Endothelial cell (in vitro differentiated cells): ENCODE data around the gene MARK3. TPM values are rescaled to one million over a fixed set of nuclear protein-coding genes. Genes with fewer than 3 reads are reported as not detected.

ENCODE experiments used
- DNase-seq: peaks from one replicate; pipeline ENCODE4 v3.0.0; 2021; ENCODE audit warnings: low spot score
- H3K27ac Mint-ChIP-seq: one replicate; pipeline ENCODE4 v1.8.0; 2021; ENCODE audit warnings: mixed read lengths, inconsistent platforms; ENCODE audit not compliant: unreplicated experiment
- H3K27me3 Mint-ChIP-seq: one replicate; pipeline ENCODE4 v1.8.0; 2021; ENCODE audit warnings: mild to moderate bottlenecking, moderate library complexity, mixed read lengths, inconsistent platforms; ENCODE audit not compliant: unreplicated experiment
- H3K36me3 Mint-ChIP-seq: one replicate; pipeline ENCODE4 v1.8.0; 2021; ENCODE audit warnings: mild to moderate bottlenecking, low read depth, mixed read lengths, inconsistent platforms; ENCODE audit not compliant: unreplicated experiment
- H3K4me1 Mint-ChIP-seq: one replicate; pipeline ENCODE4 v1.8.0; 2021; ENCODE audit warnings: mild to moderate bottlenecking, mixed read lengths, inconsistent platforms; ENCODE audit not compliant: unreplicated experiment
- H3K4me3 Mint-ChIP-seq: one replicate; pipeline ENCODE4 v1.8.0; 2021; ENCODE audit warnings: mild to moderate bottlenecking, mixed read lengths, inconsistent platforms; ENCODE audit not compliant: unreplicated experiment
- H3K9me3 Mint-ChIP-seq: one replicate; pipeline ENCODE4 v1.8.0; 2021; ENCODE audit warnings: mixed read lengths, inconsistent platforms; ENCODE audit not compliant: unreplicated experiment
- CTCF ChIP-seq: fragments of 200-600 bp; sonication (generic); IDR thresholded peaks from one replicate; pipeline ENCODE4 v1.5.0; 2021; ENCODE audit warnings: antibody characterized with exemption; ENCODE audit not compliant: unreplicated experiment
- total RNA-seq: library from RNA; stranded (reverse); fragmentation: NEBNext Ultra II Directional; extraction: Animal tissue kit (Norgen Biotek cat#: 25700); gene quantifications from one replicate; pipeline ENCODE4 v1.2.1, GENCODE V29; 2021; ENCODE audit not compliant: unreplicated experiment

MARK3 gene
- total RNA-seq, 1 donor from 2014 or later: 70.8 TPM

DNA sequence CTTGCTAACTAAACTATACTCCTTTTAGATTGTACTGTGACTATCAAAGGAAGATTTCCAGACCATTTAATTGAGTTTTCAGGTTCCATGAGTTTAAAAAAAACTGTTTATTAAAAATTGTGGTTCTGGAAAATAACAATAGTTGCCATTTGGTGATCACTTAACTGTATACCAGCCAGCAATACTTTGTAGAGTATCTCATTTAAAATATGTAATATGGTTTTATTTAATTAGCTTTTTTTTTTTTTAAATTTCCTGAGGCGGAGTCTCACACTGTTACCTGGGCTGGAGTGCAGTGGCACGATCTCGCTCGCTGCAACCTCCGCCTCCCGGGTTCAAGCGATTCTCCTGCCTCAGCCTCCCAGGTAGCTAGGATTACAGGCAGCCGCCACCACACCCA lies 7.4 kb downstream of the MARK3 start:
- Mint-ChIP-seq H3K27me3 (peaks cover 2% of the 10 kb centered on the region), H3K4me1 (peaks cover 27% of the 10 kb centered on the region), H3K27ac (no peak overlapping the region), H3K9me3 (no peaks in the 10 kb centered on the region), H3K36me3 (no peaks in the 10 kb centered on the region), H3K4me3 (no peak overlapping the region)
- TF ChIP-seq CTCF: no peak
- no peak for DNase-seq

GRCh38 chr14:103393070-103393469 lies 7.9 kb downstream of the MARK3 start:
- H3K27ac Mint-ChIP-seq: no peak overlapping the region

DNA sequence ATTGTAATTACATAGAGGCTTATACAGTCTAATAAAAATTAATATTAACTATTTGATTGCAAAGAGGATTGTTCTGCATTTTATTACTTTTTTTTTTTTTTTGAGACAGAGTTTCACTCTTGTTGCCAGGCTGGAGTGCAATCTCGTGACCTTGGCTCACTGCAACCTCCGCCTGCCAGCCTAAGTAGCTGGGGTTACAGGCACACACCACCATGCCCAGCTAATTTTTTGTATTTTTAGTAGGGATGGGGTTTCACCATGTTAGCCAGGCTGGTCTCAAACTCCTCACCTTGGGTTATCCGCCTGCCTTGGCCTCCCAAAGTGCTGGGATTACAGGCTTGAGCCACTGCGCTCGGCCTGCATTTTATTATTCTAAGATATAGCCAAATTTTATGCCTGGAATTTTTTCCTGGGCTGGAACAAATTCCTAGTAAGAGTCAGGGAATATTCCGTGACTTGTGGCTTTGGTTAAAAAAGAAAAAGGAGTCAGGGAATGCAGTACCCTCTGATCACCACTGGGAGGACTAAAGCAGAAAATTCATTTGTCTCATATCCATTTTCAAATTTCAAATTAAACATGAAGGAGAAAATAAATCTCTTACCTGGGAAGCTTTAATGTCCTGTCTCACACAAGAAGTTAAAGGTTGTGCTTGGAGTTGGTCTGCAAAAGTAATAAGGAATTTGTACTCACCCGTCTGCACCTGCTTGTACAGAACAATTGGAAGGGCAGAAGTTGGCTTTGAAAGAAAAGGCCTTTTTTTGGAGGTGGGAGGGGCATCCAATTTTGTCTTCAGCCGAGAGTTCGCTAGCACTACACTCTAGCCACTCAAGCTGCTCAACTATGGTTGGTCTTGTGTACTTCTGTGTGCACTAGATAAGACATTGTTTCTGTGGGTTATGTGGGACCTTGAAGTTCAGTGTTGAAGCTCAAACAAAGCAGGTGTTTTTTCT lies 8.7 kb downstream of the MARK3 start:
- no peak for DNase-seq
- no peak overlapping the region for H3K4me3 Mint-ChIP-seq
- peak; percentile 97 for TF ChIP-seq CTCF
- peak overlapping the region; percentile 70 for H3K27ac Mint-ChIP-seq
- H3K36me3 Mint-ChIP-seq: no peaks in the 10 kb centered on the region
- no peaks in the 10 kb centered on the region for H3K9me3 Mint-ChIP-seq
- H3K27me3 Mint-ChIP-seq: no peaks in the 10 kb centered on the region
- H3K4me1 Mint-ChIP-seq: peaks cover 35% of the 10 kb centered on the region

More at GRCh38 chr14:103393070-103393469, 7.9 kb downstream of the MARK3 start:
- H3K9me3 Mint-ChIP-seq: no peaks in the 10 kb centered on the region
- no peak overlapping the region for H3K4me3 Mint-ChIP-seq
- peaks cover 2% of the 10 kb centered on the region for H3K27me3 Mint-ChIP-seq
- no peak for TF ChIP-seq CTCF
- peaks cover 30% of the 10 kb centered on the region for H3K4me1 Mint-ChIP-seq
- no peaks in the 10 kb centered on the region for H3K36me3 Mint-ChIP-seq
- DNase-seq: no peak

- H3K27me3 Mint-ChIP-seq: no peaks in the 10 kb centered on the region
- no peaks in the 10 kb centered on the region for H3K36me3 Mint-ChIP-seq
- H3K9me3 Mint-ChIP-seq: no peaks in the 10 kb centered on the region
- no peak overlapping the region for H3K27ac Mint-ChIP-seq
- TF ChIP-seq CTCF: no peak
- peaks cover 39% of the 10 kb centered on the region for H3K4me1 Mint-ChIP-seq
- no peak for DNase-seq
- H3K4me3 Mint-ChIP-seq: no peak overlapping the region
These were observed 10.0 kb downstream of the MARK3 start for GRCh38 chr14:103395244-103395643.

DNA sequence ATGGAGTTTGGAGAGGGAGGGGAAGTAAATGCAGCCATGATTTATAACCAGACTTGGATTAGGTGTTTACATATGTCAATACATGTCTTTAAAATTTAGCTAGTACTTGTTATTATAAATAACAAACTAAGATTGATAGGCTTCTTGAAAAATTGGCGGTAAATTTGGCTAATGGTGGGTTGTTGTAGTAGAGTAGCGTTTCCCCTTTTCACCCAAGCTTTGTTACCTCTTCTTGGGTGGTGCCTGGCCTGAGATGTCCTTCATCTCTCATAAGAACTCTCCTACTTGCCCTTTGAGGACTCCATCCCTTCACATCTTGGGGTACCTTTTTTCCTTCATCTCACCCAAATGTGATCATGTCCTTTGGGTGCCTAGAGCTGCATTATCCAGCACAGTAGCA lies 11.2 kb downstream of the MARK3 start:
- TF ChIP-seq CTCF: no peak
- H3K4me1 Mint-ChIP-seq: peaks cover 43% of the 10 kb centered on the region
- H3K4me3 Mint-ChIP-seq: no peak overlapping the region
- H3K27ac Mint-ChIP-seq: no peak overlapping the region
- H3K9me3 Mint-ChIP-seq: no peaks in the 10 kb centered on the region
- no peaks in the 10 kb centered on the region for H3K27me3 Mint-ChIP-seq
- no peak for DNase-seq
- H3K36me3 Mint-ChIP-seq: no peaks in the 10 kb centered on the region
